Activated T-helper 2 cell treated with anti-CD3 and anti-CD28 coated beads, Interferon-gamma antibody, Interleukin-2, Interleukin-4, amounts not matched to agents 10 μg/mL and 5 μg/mL and 100 μg/mL, durations not matched to agents 14 hours and 24 hours and 36 hours (primary cell): ENCODE measurements around the gene BBS1. TPM values are rescaled to one million over a fixed set of nuclear protein-coding genes. Genes with fewer than 3 reads are reported as not detected.
A peak's percentile ranks its signal among the peaks of the same experiment; 100 is the strongest.

Experiments
- DNase-seq: peaks from one replicate; pipeline ENCODE4 v3.0.0; 2021; ENCODE audit warnings: low spot score
- H3K27ac Mint-ChIP-seq: one replicate; pipeline ENCODE4 v1.8.0; 2021; ENCODE audit warnings: mixed read lengths
- H3K27me3 Mint-ChIP-seq: one replicate; pipeline ENCODE4 v1.8.0; 2021; ENCODE audit warnings: low read depth, mixed read lengths
- H3K36me3 Mint-ChIP-seq: one replicate; pipeline ENCODE4 v1.8.0; 2021; ENCODE audit warnings: low read depth, mixed read lengths
- H3K4me1 Mint-ChIP-seq: one replicate; pipeline ENCODE4 v1.8.0; 2021; ENCODE audit warnings: low read depth, mixed read lengths
- H3K4me3 Mint-ChIP-seq: one replicate; pipeline ENCODE4 v1.8.0; 2021; ENCODE audit warnings: low read depth, mild to moderate bottlenecking, moderate library complexity, mixed read lengths
- H3K9me3 Mint-ChIP-seq: one replicate; pipeline ENCODE4 v1.8.0; 2021; ENCODE audit warnings: mixed read lengths
- intact Hi-C: fragments of 100-400 bp; cut with micrococcal nuclease; formaldehyde crosslinking; loops from one replicate; pipeline ENCODE4 v1.15.1; 2023
- total RNA-seq: library from RNA; stranded (reverse); gene quantifications from 2 replicates; pipeline ENCODE4 v1.2.3, GENCODE V29; 2022

BBS1 gene
- total RNA-seq, 1 donor from 2014 or later: 14.9 TPM

- H3K4me1 Mint-ChIP-seq: peaks cover 28% of the 10 kb centered on the region
Observed at GRCh38 chr11:66480117-66480938, 30.1 kb upstream of the BBS1 start, which contains the start of gene DPP3. Gene DPP3 (plus strand): TSS chr11:66480434. CDS start chr11:66482201, 1,767 bp downstream.

DNA sequence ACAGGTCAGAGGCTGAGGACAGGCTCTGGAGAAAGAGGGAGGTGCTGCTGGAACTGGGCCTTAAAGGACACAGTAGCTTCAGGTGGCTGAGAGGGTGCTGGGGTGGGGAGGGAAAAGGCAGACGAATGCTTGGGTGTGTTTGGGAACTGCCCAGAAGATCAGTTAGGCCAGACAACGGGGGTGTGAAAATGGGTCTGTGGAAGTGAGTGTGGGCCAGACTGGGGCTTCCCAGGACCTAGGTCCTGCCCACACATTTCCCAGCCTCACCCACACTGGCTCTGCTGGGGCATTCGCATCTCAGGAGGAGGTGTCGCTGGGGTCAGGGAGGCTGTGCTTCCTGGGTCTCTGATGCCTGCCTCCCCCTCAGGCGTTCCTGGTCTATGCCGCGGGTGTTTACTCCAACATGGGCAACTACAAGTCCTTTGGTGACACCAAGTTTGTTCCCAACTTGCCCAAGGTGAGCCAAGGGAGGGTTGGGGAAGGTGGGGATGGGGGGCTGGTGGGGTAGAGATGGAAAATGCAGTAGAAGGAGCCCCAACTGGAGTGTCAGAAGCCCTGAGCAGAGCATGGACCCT lies 25.5 kb upstream of the BBS1 start:
- peaks cover 20% of the 10 kb centered on the region for H3K4me1 Mint-ChIP-seq
- H3K9me3 Mint-ChIP-seq: no peaks in the 10 kb centered on the region
- intact Hi-C loops: no loop called here
- peaks cover 44% of the 10 kb centered on the region for H3K36me3 Mint-ChIP-seq
- H3K27me3 Mint-ChIP-seq: no peaks in the 10 kb centered on the region
- no peak overlapping the region for H3K27ac Mint-ChIP-seq
- no peak for DNase-seq
- H3K4me3 Mint-ChIP-seq: no peak overlapping the region

More at GRCh38 chr11:66480117-66480938, 30.1 kb upstream of the BBS1 start, which contains the start of gene DPP3:
- Mint-ChIP-seq H3K27ac (peak within 1 kb of the TSS; percentile 84), H3K36me3 (peaks cover 20% of the 10 kb centered on the region), H3K9me3 (no peaks in the 10 kb centered on the region), H3K4me3 (peak within 1 kb of the TSS; percentile 85), H3K27me3 (no peaks in the 10 kb centered on the region)
- peak; percentile 96 for DNase-seq
- intact Hi-C loops: loop anchor here (1.0 kb wide), 2 partner anchors 14 to 41 kb away; partner anchors contain the start of gene PELI3

GRCh38 chr11:66488957-66489356 lies 21.5 kb upstream of the BBS1 start:
- no peak overlapping the region for H3K4me3 Mint-ChIP-seq
- intact Hi-C loops: no loop called here
- H3K36me3 Mint-ChIP-seq: peaks cover 42% of the 10 kb centered on the region
- no peaks in the 10 kb centered on the region for H3K9me3 Mint-ChIP-seq
- H3K4me1 Mint-ChIP-seq: peaks cover 8% of the 10 kb centered on the region
- DNase-seq: no peak
- no peak overlapping the region for H3K27ac Mint-ChIP-seq
- H3K27me3 Mint-ChIP-seq: no peaks in the 10 kb centered on the region

GRCh38 chr11:66489636-66490035 lies 20.8 kb upstream of the BBS1 start:
- no peak overlapping the region for H3K4me3 Mint-ChIP-seq
- no peak overlapping the region for H3K27ac Mint-ChIP-seq
- H3K27me3 Mint-ChIP-seq: no peaks in the 10 kb centered on the region
- peaks cover 3% of the 10 kb centered on the region for H3K4me1 Mint-ChIP-seq
- H3K9me3 Mint-ChIP-seq: no peaks in the 10 kb centered on the region
- DNase-seq: no peak
- H3K36me3 Mint-ChIP-seq: peaks cover 42% of the 10 kb centered on the region
- intact Hi-C loops: no loop called here

DNA sequence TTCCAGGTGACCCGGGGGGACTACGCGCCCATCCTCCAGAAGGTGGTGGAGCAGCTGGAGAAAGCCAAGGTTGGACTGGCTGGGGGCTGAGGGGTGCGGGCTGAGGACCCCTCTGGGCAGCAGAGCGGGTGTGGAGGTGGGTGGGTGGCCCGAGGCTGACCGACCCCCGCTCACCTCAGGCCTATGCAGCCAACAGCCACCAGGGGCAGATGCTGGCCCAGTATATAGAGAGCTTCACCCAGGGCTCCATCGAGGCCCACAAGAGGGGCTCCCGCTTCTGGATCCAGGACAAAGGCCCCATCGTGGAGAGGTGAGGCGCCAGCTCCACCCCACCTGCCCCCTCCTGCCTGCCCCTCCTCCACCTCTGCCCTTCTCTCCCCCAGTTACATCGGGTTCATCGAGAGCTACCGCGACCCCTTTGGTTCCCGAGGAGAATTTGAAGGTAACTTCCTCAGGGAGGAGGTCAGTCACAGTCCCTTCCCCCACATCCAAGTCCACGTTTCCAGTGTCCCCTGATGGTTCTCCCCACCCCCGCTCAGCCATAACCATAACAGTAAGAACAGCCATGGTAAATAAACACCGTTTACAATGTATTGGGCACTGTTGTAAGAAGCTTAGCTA lies 19.0 kb upstream of the BBS1 start:
- peaks cover 39% of the 10 kb centered on the region for H3K36me3 Mint-ChIP-seq
- intact Hi-C loops: no loop called here
- H3K4me1 Mint-ChIP-seq: no peaks in the 10 kb centered on the region
- H3K9me3 Mint-ChIP-seq: no peaks in the 10 kb centered on the region
- H3K27me3 Mint-ChIP-seq: no peaks in the 10 kb centered on the region
- DNase-seq: no peak
- no peak overlapping the region for H3K4me3 Mint-ChIP-seq
- no peak overlapping the region for H3K27ac Mint-ChIP-seq

DNA sequence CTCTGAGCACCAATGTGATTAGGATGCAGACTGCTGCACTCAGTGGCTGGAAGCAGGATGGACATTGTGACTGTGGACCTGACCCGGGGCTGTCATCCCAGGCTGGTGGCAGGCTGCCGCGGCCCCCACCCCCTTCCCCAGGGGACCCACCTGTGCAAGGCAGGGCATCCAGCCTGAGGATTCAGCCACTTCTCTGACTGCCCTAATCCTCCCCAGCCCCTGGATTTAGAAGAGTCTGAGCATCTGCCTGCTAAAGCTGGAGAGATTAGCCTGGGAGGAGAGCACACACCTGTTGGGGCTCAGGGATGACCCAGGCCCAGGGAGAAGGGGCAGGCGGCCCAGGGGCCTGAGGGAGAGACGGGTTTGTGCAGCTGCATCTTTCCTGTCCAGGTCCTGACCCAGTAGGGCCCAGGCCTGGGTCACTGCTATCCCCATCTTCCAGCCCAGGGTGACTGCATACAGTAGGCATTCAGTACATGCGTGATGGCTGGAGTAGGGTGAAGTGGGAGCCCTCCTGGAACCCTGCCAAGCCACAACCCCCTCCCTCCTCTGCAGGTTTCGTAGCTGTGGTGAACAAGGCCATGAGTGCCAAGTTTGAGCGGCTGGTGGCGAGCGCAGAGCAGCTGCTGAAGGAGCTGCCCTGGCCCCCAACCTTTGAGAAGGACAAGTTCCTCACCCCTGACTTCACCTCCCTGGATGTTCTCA lies 18.1 kb upstream of the BBS1 start:
- H3K9me3 Mint-ChIP-seq: no peaks in the 10 kb centered on the region
- intact Hi-C loops: no loop called here
- peaks cover 40% of the 10 kb centered on the region for H3K36me3 Mint-ChIP-seq
- no peaks in the 10 kb centered on the region for H3K27me3 Mint-ChIP-seq
- no peak overlapping the region for H3K4me3 Mint-ChIP-seq
- H3K4me1 Mint-ChIP-seq: no peaks in the 10 kb centered on the region
- no peak for DNase-seq
- H3K27ac Mint-ChIP-seq: peak overlapping the region; percentile 2

GRCh38 chr11:66493130-66493529 lies 17.3 kb upstream of the BBS1 start:
- peaks cover 33% of the 10 kb centered on the region for H3K36me3 Mint-ChIP-seq
- H3K27ac Mint-ChIP-seq: no peak overlapping the region
- H3K4me1 Mint-ChIP-seq: no peaks in the 10 kb centered on the region
- H3K9me3 Mint-ChIP-seq: no peaks in the 10 kb centered on the region
- H3K4me3 Mint-ChIP-seq: no peak overlapping the region
- DNase-seq: no peak
- intact Hi-C loops: no loop called here
- H3K27me3 Mint-ChIP-seq: no peaks in the 10 kb centered on the region

DNA sequence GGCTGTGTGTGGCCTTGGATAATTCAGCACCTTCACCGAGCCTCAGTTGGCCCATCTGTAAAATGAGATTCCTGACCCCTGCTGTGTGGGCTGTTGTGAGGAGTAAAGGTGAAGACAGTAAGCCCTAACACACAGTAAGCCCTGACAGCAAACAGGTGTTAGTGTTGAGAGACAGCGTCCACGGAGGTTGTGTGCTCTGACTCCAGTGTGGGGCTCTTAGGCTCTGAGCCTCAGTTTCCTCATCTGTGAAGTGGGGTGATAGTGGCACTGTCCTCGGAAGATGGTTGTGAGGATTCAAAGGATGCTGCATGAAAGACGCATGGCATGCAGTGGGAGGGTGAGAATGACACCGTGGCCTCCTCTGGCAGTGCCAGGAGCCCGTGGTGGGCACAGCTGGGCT lies 16.0 kb upstream of the BBS1 start:
- no peaks in the 10 kb centered on the region for H3K4me1 Mint-ChIP-seq
- no peak overlapping the region for H3K4me3 Mint-ChIP-seq
- no peaks in the 10 kb centered on the region for H3K27me3 Mint-ChIP-seq
- no peak overlapping the region for H3K27ac Mint-ChIP-seq
- H3K36me3 Mint-ChIP-seq: peaks cover 32% of the 10 kb centered on the region
- no peak for DNase-seq
- H3K9me3 Mint-ChIP-seq: no peaks in the 10 kb centered on the region
- intact Hi-C loops: no loop called here

DNA sequence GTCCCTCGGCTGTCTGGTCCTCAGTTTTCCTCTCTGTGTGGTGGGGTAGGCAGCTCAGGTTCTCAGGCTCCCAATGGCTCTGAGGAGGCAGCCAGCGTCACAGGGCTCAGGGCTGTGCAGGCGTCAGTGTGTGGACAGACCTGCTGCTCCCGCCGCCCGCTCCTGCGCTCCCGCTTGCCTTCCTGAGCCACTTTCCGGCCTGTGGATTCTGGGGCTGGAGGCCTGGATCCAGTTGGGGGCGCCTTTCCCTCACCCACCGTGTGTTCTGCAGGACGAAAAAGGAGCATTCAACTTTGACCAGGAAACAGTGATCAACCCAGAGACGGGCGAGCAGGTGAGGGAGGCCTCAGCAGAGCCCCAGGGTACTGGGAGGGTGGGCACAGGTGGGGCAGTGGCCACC lies 15.5 kb upstream of the BBS1 start:
- Mint-ChIP-seq H3K9me3 (no peaks in the 10 kb centered on the region), H3K36me3 (peaks cover 30% of the 10 kb centered on the region), H3K4me1 (no peaks in the 10 kb centered on the region), H3K4me3 (no peak overlapping the region), H3K27ac (no peak overlapping the region), H3K27me3 (no peaks in the 10 kb centered on the region)
- intact Hi-C loops: no loop called here
- DNase-seq: no peak

- Mint-ChIP-seq H3K4me3 (no peak overlapping the region), H3K27me3 (no peaks in the 10 kb centered on the region), H3K36me3 (peaks cover 29% of the 10 kb centered on the region), H3K9me3 (no peaks in the 10 kb centered on the region), H3K4me1 (no peaks in the 10 kb centered on the region), H3K27ac (no peak overlapping the region)
- intact Hi-C loops: no loop called here
- DNase-seq: no peak
Observed at GRCh38 chr11:66495401-66495854, 15.0 kb upstream of the BBS1 start.

DNA sequence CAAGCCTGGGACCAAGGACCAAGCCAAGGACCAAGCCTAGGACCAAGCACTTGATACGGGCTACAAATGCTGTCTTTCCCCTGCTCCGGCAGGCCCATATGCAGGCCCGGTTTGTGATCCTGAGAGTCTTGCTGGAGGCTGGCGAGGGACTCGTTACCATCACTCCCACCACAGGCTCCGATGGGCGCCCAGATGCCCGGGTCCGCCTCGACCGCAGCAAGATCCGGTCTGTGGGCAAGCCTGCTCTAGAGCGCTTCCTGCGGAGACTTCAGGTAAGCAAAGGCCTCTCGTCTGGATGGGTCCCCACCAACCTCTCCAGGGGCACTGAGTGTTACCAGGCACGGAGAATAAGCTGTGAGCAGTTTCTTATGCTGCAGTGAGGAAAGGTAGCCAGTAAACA lies 13.2 kb upstream of the BBS1 start:
- H3K27ac Mint-ChIP-seq: no peak overlapping the region
- H3K4me1 Mint-ChIP-seq: no peaks in the 10 kb centered on the region
- no peaks in the 10 kb centered on the region for H3K9me3 Mint-ChIP-seq
- DNase-seq: no peak
- no peak overlapping the region for H3K4me3 Mint-ChIP-seq
- intact Hi-C loops: no loop called here
- peaks cover 26% of the 10 kb centered on the region for H3K36me3 Mint-ChIP-seq
- H3K27me3 Mint-ChIP-seq: no peaks in the 10 kb centered on the region

DNA sequence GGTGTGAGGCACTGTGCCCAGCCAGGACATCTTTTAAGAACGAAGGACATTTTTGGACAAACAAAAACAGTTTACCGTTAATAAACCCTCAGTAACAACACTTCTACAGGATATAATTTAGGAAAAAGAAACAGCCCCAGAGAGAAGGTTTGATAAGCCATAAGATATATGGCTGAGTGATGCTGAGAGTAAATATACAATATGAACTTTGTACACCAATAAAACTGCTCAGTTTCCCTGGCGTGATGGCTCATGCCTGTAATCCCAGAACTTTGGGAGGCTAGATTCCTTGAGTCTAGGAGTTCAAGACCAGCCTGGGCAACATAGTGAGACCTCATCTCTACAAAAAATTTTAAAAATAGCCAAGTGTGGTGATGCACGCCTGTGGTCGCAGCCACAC lies 11.9 kb upstream of the BBS1 start:
- no peaks in the 10 kb centered on the region for H3K9me3 Mint-ChIP-seq
- DNase-seq: no peak
- H3K4me3 Mint-ChIP-seq: no peak overlapping the region
- H3K27ac Mint-ChIP-seq: no peak overlapping the region
- H3K27me3 Mint-ChIP-seq: no peaks in the 10 kb centered on the region
- H3K4me1 Mint-ChIP-seq: no peaks in the 10 kb centered on the region
- H3K36me3 Mint-ChIP-seq: peaks cover 19% of the 10 kb centered on the region
- intact Hi-C loops: no loop called here
